HEK293T (cell line): ENCODE results near the gene HOXD3.

Experiments
- ARNT ChIP-seq: fragments of 450-650 bp; IDR thresholded peaks from 2 replicates; pipeline ENCODE4 v1.6.1; 2017; ENCODE audit warnings: mild to moderate bottlenecking
- BHLHE40 ChIP-seq: fragments of 450-650 bp; IDR thresholded peaks from 2 replicates; pipeline ENCODE4 v1.6.1; 2016; ENCODE audit warnings: mild to moderate bottlenecking, moderate library complexity, borderline replicate concordance
- FOXM1 ChIP-seq: fragments of 450-650 bp; IDR thresholded peaks from 2 replicates; pipeline ENCODE4 v1.6.1; 2017; ENCODE audit warnings: mild to moderate bottlenecking, borderline replicate concordance
- LEF1 ChIP-seq: fragments of 450-650 bp; IDR thresholded peaks from 2 replicates; pipeline ENCODE4 v1.6.1; 2017; ENCODE audit warnings: mild to moderate bottlenecking, borderline replicate concordance
- SP1 ChIP-seq: fragments of 450-650 bp; IDR thresholded peaks from 2 replicates; pipeline ENCODE4 v1.6.1; 2017
- TARDBP ChIP-seq: fragments of 450-650 bp; IDR thresholded peaks from 2 replicates; pipeline ENCODE4 v1.6.1; 2016

- TF ChIP-seq FOXM1 (peak; percentile 12; the same call in 1 of the 2 replicates), TARDBP (no peak), SP1 (no peak), ARNT (no peak), LEF1 (no peak), BHLHE40 (no peak)
Observed at GRCh38 chr2:176122683-176123410, 34.3 kb upstream of the HOXD3 start, which contains the start of gene HOXD9.
